Measurements from ENCODE around the gene LRP3.

DNA sequence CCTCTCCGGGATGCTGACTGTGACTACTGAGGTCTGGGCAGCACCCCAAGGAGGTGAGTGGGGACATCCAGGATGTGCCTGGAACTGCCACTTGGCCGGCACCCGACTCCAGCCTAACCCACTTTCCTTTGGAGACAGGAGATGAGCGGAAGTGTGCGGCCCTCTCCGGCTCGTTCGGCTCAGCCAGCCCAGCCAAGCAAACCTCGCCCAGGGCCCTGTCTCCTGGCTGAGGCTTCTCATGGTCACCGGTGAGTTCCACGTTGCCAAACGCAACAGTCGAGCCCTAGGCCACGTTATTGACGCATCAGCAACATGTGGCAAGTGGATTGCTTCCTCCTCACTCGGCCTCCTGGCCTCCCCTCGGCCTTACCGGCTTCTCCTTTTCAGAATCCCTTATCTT, 26.0 kb downstream of the LRP3 start:
- no peak for TF ChIP-seq CTCF (IDR thresholded peaks at IDR 0.05)
- no peak for TF ChIP-seq EP300 (IDR thresholded peaks at IDR 0.05)
- no peak for TF ChIP-seq POLR2A (IDR thresholded peaks at IDR 0.05)
